Hepatocyte (in vitro differentiated cells): ENCODE data around the gene CES5A. TPM values are rescaled to one million over a fixed set of nuclear protein-coding genes. Genes with fewer than 3 reads are reported as not detected.

Experiments
- DNase-seq: peaks from one replicate; pipeline ENCODE4 v3.0.0-alpha.2; 2016; ENCODE audit warnings: low spot score
- H2AFZ ChIP-seq: fragments of 200-600 bp; sonication (generic); 2 replicates; pipeline ENCODE4 v1.6.0; 2016; ENCODE audit warnings: antibody characterized with exemption, mild to moderate bottlenecking
- H3K27ac ChIP-seq: fragments of 200-600 bp; sonication (generic); 2 replicates; pipeline ENCODE4 v1.5.1; 2016; ENCODE audit warnings: mild to moderate bottlenecking
- H3K27me3 ChIP-seq: fragments of 200-600 bp; sonication (generic); 2 replicates; pipeline ENCODE4 v1.6.1; 2016
- H3K36me3 ChIP-seq: fragments of 200-600 bp; sonication (generic); replicated peaks from 2 replicates; pipeline ENCODE4 v1.5.1; 2016; ENCODE audit warnings: low read depth; ENCODE audit not compliant: insufficient read depth
- H3K4me1 ChIP-seq: fragments of 200-600 bp; sonication (generic); 2 replicates; pipeline ENCODE4 v1.5.1; 2016; ENCODE audit warnings: mild to moderate bottlenecking, moderate library complexity; ENCODE audit not compliant: insufficient read depth
- H3K4me2 ChIP-seq: fragments of 200-600 bp; sonication (generic); 2 replicates; pipeline ENCODE4 v1.6.0; 2016
- H3K4me3 ChIP-seq: fragments of 200-600 bp; sonication (generic); 2 replicates; pipeline ENCODE4 v1.5.1; 2016; ENCODE audit warnings: mild to moderate bottlenecking
- H3K79me2 ChIP-seq: fragments of 200-600 bp; sonication (generic); 2 replicates; pipeline ENCODE4 v1.6.0; 2017; ENCODE audit warnings: mild to moderate bottlenecking
- H3K9me2 ChIP-seq: fragments of 200-600 bp; sonication (generic); replicated peaks from 2 replicates; pipeline ENCODE4 v1.6.0; 2017; ENCODE audit warnings: mild to moderate bottlenecking; ENCODE audit not compliant: insufficient read depth
- H3K9me3 ChIP-seq: fragments of 200-600 bp; sonication (generic); 2 replicates; pipeline ENCODE4 v1.5.1; 2016; ENCODE audit warnings: low read depth, mild to moderate bottlenecking
- H4K20me1 ChIP-seq: fragments of 200-600 bp; sonication (generic); 2 replicates; pipeline ENCODE4 v1.6.0; 2016; ENCODE audit warnings: mild to moderate bottlenecking; ENCODE audit not compliant: insufficient read depth, poor library complexity, severe bottlenecking
- EZH2 ChIP-seq: fragments of 200-600 bp; sonication (generic); IDR thresholded peaks from 2 replicates; pipeline ENCODE4 v1.6.1; 2016; ENCODE audit warnings: antibody characterized with exemption, mild to moderate bottlenecking, borderline replicate concordance
- EZH2phosphoT487 ChIP-seq: fragments of 200-600 bp; sonication (generic); IDR thresholded peaks from one replicate; pipeline ENCODE4 v1.6.1; 2018; ENCODE audit warnings: antibody characterized with exemption, mild to moderate bottlenecking, low read depth, moderate library complexity; ENCODE audit not compliant: unreplicated experiment, severe bottlenecking
- WGBS: methylation state at CpG from one replicate; pipeline ENCODE4 v1.1.6; 2016; ENCODE audit warnings: low lambda C conversion rate; ENCODE audit errors: missing lambda C conversion rate; 5-methylcytosine and 5-hydroxymethylcytosine counted together
- polyA plus RNA-seq: library from polyadenylated mRNA; unstranded; fragments of >200 nt; fragmentation: Nextera tagmentation; extraction: Ambion mirVana; gene quantifications from 2 replicates; pipeline ENCODE4 v1.2.1, GENCODE V29; 2016
- total RNA-seq: library from RNA; depleted of rRNA; stranded (reverse); fragments of >200 nt; gene quantifications from 2 replicates; pipeline ENCODE4 v1.2.3, GENCODE V29; 2014
- TF ChIP-seq, protein P1 (sequence below): fragments of 200-600 bp; sonication (generic); IDR thresholded peaks from 2 replicates; pipeline ENCODE4 v1.5.1; 2016; ENCODE audit warnings: antibody characterized with exemption, mild to moderate bottlenecking; ENCODE audit not compliant: poor library complexity

Gene CES5A
- total and polyA plus RNA-seq, 2 experiments from 2014 or later, result not detected

DNA sequence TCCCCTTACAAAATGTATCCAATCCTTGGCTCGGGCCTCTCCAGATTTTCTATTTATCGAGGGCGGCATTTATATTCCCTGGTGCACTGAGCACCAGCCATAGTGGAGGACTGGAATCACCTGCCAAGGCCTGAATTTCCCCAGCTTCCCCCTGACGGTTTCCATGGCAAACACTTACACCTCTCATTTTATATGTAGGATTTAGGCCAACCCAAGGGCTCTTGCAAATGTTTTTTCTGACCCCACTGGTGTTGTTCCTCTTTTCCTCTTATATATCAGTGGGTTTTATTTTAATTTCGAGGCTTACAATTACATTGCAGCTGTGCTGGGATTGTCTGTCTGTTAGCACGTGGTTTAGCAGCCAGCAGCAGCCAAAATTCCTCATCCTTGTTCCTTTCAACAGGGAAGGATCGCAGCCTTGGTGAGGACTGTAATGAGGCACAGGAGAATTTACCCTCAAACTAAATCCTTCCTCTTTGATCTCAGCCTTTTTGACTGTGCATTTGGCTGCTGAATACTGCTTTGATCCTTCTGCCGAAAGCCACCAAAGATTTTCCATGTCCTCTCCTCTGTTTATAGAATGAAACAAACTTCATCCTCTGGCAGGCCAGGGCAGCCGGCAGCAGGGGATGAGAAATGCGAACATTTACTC lies 26.5 kb upstream of the CES5A start:
- no peaks in the 10 kb centered on the region for H3K9me3 ChIP-seq
- no peak for TF ChIP-seq EZH2phosphoT487
- H4K20me1 ChIP-seq, result no peaks in the 10 kb centered on the region
- no peaks in the 10 kb centered on the region for H3K9me2 ChIP-seq
- H3K27me3 ChIP-seq, result no peaks in the 10 kb centered on the region
- WGBS, result 66% methylated on average over 10 of the region's 10 CpGs
- H3K27ac ChIP-seq, result no peak overlapping the region
- no peaks in the 10 kb centered on the region for H3K36me3 ChIP-seq
- H3K4me2 ChIP-seq, result no peak overlapping the region
- no peaks in the 10 kb centered on the region for H3K79me2 ChIP-seq
- H3K4me1 ChIP-seq, result no peaks in the 10 kb centered on the region
- no peak for DNase-seq
- no peak overlapping the region for H2AFZ ChIP-seq
- no peak overlapping the region for H3K4me3 ChIP-seq

DNA sequence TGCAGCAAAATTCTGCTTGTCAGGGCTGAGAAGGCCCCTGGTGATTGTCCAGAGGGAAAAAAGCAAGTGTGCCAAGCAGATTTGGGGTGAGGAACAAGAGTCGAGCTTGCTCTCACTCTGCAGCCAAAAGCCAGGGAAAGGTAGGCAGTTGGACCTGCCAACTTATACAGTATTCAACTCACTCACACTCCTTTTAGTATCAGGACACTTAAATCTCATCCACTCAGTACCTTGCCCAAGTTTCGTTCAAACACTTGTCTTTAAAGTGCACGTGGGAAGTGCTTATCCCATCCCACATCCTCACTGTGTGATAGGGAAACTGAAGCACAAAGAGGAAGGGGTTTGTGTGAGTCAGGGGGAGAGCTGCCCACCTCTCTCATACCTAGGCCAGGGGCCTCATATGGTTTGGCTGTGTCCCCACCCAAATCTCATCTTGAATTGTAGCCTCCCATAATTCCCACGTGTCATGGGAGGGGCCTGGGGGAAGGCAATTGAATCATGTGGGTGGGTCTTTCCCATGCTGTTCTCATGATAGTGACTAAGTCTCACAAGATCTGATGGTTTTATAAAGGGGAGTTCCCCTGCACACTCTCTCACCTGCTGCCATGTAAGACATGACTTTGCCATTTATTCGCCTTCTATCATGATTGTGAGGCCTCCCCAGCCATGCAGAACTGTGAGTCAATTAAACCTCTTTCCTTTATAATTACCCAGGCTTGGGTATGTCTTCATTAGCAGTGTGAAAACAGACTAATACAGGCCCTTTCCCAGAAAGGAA lies 25.6 kb upstream of the CES5A start:
- H3K9me2 ChIP-seq, result no peaks in the 10 kb centered on the region
- H4K20me1 ChIP-seq, result no peaks in the 10 kb centered on the region
- no peak overlapping the region for H2AFZ ChIP-seq
- no peaks in the 10 kb centered on the region for H3K4me1 ChIP-seq
- no peak overlapping the region for H3K27ac ChIP-seq
- H3K79me2 ChIP-seq, result no peaks in the 10 kb centered on the region
- no peaks in the 10 kb centered on the region for H3K9me3 ChIP-seq
- no peak for DNase-seq
- no peaks in the 10 kb centered on the region for H3K27me3 ChIP-seq
- no peak for TF ChIP-seq EZH2phosphoT487
- no peak for TF ChIP-seq EZH2
- TF ChIP-seq, protein P1, sequence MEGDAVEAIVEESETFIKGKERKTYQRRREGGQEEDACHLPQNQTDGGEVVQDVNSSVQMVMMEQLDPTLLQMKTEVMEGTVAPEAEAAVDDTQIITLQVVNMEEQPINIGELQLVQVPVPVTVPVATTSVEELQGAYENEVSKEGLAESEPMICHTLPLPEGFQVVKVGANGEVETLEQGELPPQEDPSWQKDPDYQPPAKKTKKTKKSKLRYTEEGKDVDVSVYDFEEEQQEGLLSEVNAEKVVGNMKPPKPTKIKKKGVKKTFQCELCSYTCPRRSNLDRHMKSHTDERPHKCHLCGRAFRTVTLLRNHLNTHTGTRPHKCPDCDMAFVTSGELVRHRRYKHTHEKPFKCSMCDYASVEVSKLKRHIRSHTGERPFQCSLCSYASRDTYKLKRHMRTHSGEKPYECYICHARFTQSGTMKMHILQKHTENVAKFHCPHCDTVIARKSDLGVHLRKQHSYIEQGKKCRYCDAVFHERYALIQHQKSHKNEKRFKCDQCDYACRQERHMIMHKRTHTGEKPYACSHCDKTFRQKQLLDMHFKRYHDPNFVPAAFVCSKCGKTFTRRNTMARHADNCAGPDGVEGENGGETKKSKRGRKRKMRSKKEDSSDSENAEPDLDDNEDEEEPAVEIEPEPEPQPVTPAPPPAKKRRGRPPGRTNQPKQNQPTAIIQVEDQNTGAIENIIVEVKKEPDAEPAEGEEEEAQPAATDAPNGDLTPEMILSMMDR, result no peak
- H3K4me3 ChIP-seq, result no peak overlapping the region
- 76% methylated on average over 5 of the region's 5 CpGs for WGBS
- no peak overlapping the region for H3K4me2 ChIP-seq
- no peaks in the 10 kb centered on the region for H3K36me3 ChIP-seq

DNA sequence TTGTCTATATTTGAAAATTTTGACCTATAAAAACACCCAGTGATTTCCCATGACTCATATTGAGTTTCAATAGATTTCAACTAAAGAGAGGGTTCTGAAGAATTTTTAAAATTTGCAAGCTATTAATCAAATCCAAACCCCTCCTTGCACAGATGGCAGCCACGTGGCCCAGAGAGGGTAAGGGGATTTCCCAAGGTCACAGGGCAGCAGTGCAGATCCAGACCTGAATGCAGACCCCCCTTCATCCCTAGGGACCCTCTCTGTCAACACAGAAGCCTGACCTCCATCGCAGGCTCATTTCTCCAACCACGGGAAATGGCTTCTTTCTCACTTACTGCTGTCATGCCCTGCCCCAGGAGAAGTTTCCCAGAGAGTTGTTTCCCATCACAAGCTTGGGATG lies 24.7 kb upstream of the CES5A start:
- no peak for DNase-seq
- no peaks in the 10 kb centered on the region for H3K27me3 ChIP-seq
- H3K4me1 ChIP-seq, result no peaks in the 10 kb centered on the region
- no peaks in the 10 kb centered on the region for H3K79me2 ChIP-seq
- WGBS, result 85% methylated on average over 3 of the region's 3 CpGs
- H3K9me2 ChIP-seq, result no peaks in the 10 kb centered on the region
- no peak overlapping the region for H3K4me2 ChIP-seq
- no peak overlapping the region for H2AFZ ChIP-seq
- no peaks in the 10 kb centered on the region for H3K9me3 ChIP-seq
- no peaks in the 10 kb centered on the region for H3K36me3 ChIP-seq
- TF ChIP-seq EZH2 (no peak), EZH2phosphoT487 (no peak)
- TF ChIP-seq, protein P1, result no peak
- H3K27ac ChIP-seq, result no peak overlapping the region
- no peaks in the 10 kb centered on the region for H4K20me1 ChIP-seq
- H3K4me3 ChIP-seq, result no peak overlapping the region

DNA sequence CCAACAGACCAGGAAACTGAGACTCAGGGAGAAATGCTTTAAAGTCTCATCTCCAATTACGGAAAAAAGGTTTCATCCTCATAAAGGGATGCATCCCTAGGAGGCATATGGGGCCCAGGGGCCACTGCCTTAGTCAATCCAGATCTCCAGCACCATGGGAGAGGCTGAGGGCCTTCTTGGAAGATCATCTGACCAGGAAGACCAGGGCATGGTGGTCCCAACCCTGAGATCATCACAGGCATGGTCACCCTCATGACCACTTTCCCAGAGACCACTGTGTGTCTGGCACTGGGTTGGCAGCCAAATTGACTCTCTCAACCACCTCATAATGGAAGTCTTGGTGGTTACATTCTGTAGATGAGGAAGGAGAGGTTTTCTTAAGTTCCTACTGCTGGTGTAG lies 23.4 kb upstream of the CES5A start:
- no peaks in the 10 kb centered on the region for H3K9me2 ChIP-seq

More for the DNA sequence above, 23.4 kb upstream of the CES5A start:
- no peak overlapping the region for H3K4me2 ChIP-seq
- H4K20me1 ChIP-seq, result no peaks in the 10 kb centered on the region
- no peak overlapping the region for H2AFZ ChIP-seq
- H3K79me2 ChIP-seq, result no peaks in the 10 kb centered on the region
- no peaks in the 10 kb centered on the region for H3K9me3 ChIP-seq
- no peaks in the 10 kb centered on the region for H3K27me3 ChIP-seq
- 79% methylated on average over 1 of the region's 1 CpG for WGBS
- H3K36me3 ChIP-seq, result no peaks in the 10 kb centered on the region
- H3K27ac ChIP-seq, result no peak overlapping the region
- no peak for DNase-seq
- no peak for TF ChIP-seq EZH2phosphoT487
- TF ChIP-seq, protein P1, result no peak
- no peak for TF ChIP-seq EZH2
- no peaks in the 10 kb centered on the region for H3K4me1 ChIP-seq
- H3K4me3 ChIP-seq, result no peak overlapping the region
